CD4-positive, CD25-positive, alpha-beta regulatory T cell (primary cell): ENCODE measurements around the gene SPRYD7. TPM values are rescaled to one million over a fixed set of nuclear protein-coding genes. Genes with fewer than 3 reads are reported as not detected.

ENCODE experiments used
- ATAC-seq, 2 donors: fragments of 150-1000 bp; cut with Tn5 transposase; one replicate each; pipeline ENCODE4 v1.10.0; 2021; ENCODE audit warnings: low read depth in 2 of 2, moderate number of reproducible peaks in 2 of 2, moderate library complexity in 1 of 2
- DNase-seq, 3 donors: peaks; one replicate each; pipeline versions ENCODE4 v3.0.0 to v3.0.0-alpha.2; 2012 to 2022; ENCODE audit warnings: mixed read lengths in 1 of 3
- H3K27ac ChIP-seq: one replicate; pipeline ENCODE4 v1.7.0; 2013; ENCODE audit warnings: mild to moderate bottlenecking, low read length; ENCODE audit not compliant: insufficient read depth, poor library complexity, severe bottlenecking
- H3K27me3 ChIP-seq: one replicate; pipeline ENCODE4 v1.7.0; 2013; ENCODE audit warnings: low read length; ENCODE audit not compliant: control insufficient read depth, insufficient read depth
- H3K36me3 ChIP-seq: one replicate; pipeline ENCODE4 v1.7.0; 2013; ENCODE audit warnings: mild to moderate bottlenecking, low read length, moderate library complexity; ENCODE audit not compliant: control insufficient read depth, insufficient read depth
- H3K4me1 ChIP-seq: 2 replicates; pipeline ENCODE4 v1.7.0; 2013; ENCODE audit warnings: mild to moderate bottlenecking, low read length; ENCODE audit not compliant: insufficient read depth, control insufficient read depth, poor library complexity, severe bottlenecking
- H3K4me3 ChIP-seq: one replicate; pipeline ENCODE4 v1.7.0; 2013; ENCODE audit warnings: low read depth, mild to moderate bottlenecking, low read length, moderate library complexity
- H3K9me3 ChIP-seq, 2 experiments: 1 replicate in 1 of 2; 2 replicates in 1 of 2; pipeline ENCODE4 v1.7.0; 2013; ENCODE audit warnings: low read length in 2 of 2, mild to moderate bottlenecking in 1 of 2, moderate library complexity in 1 of 2; ENCODE audit not compliant: control insufficient read depth in 2 of 2
- H3K27ac Mint-ChIP-seq, 3 donors: one replicate each; pipeline ENCODE4 v1.8.0; 2020 to 2022; ENCODE audit warnings: mild to moderate bottlenecking in 3 of 3, mixed read lengths in 3 of 3, moderate library complexity in 2 of 3
- H3K27me3 Mint-ChIP-seq: one replicate; pipeline ENCODE4 v1.8.0; 2022; ENCODE audit warnings: mild to moderate bottlenecking, mixed read lengths
- H3K36me3 Mint-ChIP-seq: one replicate; pipeline ENCODE4 v1.8.0; 2020; ENCODE audit warnings: mixed read lengths
- H3K4me1 Mint-ChIP-seq, 4 donors: one replicate each; pipeline ENCODE4 v1.8.0; 2020 to 2022; ENCODE audit warnings: mixed read lengths in 4 of 4, mild to moderate bottlenecking in 1 of 4
- H3K4me3 Mint-ChIP-seq, 4 donors: one replicate each; pipeline ENCODE4 v1.8.0; 2020 to 2022; ENCODE audit warnings: mild to moderate bottlenecking in 4 of 4, mixed read lengths in 4 of 4, moderate library complexity in 3 of 4
- H3K9me3 Mint-ChIP-seq, 7 donors: one replicate each; pipeline ENCODE4 v1.8.0; 2020 to 2022; ENCODE audit warnings: mixed read lengths in 7 of 7, mild to moderate bottlenecking in 3 of 7, moderate library complexity in 2 of 7
- polyA plus RNA-seq, 4 donors: library from polyadenylated mRNA; unstranded; fragments of 300-500 nt; fragmentation: Illumina TruSeq; gene quantifications; one replicate each; pipeline ENCODE4 v1.2.3, GENCODE V29; 2021
- total RNA-seq: library from RNA; stranded (reverse); gene quantifications from one replicate; pipeline ENCODE4 v1.2.3, GENCODE V29; 2022

Gene SPRYD7
- total and polyA plus RNA-seq, 5 donors from 2014 or later = 1.8 to 3.8 (median 2.8) TPM

DNA sequence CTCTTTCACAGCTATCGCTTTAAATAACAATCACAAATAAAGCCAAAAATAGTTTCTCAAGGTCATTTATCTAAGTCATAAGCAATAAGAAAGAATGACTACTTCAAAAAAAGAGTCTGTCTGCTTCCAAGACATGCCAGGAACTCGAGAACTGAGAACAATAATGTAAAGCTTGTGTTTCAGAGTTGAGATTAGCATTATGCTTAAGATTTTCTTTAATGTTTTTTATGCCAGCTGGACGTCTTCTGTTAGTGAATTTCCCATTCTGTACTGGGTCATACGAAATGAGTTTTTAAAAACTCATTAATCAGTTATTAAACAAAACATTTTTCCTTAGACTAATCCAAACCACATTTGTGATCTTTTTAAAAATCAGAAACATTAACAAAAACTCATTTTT is 3.2 kb upstream of the SPRYD7 start:
- Mint-ChIP-seq H3K4me3 (peak overlapping the region in 2 of 4 donors; percentile 58 to 69), H3K9me3 (peaks cover 0 to 2% (median 0%) of the 10 kb centered on the region in 7 donors), H3K36me3 (no peaks in the 10 kb centered on the region), H3K4me1 (peaks cover 6 to 18% (median 12%) of the 10 kb centered on the region in 4 donors), H3K27me3 (peaks cover 8% of the 10 kb centered on the region), H3K27ac (no peak overlapping the region)
- no peak for DNase-seq
- Histone ChIP-seq H3K4me3 (no peak overlapping the region), H3K4me1 (peaks cover 22% of the 10 kb centered on the region), H3K27me3 (no peaks in the 10 kb centered on the region), H3K27ac (no peak overlapping the region), H3K36me3 (no peaks in the 10 kb centered on the region), H3K9me3 (no peaks in the 10 kb centered on the region)
- no peak for ATAC-seq

DNA sequence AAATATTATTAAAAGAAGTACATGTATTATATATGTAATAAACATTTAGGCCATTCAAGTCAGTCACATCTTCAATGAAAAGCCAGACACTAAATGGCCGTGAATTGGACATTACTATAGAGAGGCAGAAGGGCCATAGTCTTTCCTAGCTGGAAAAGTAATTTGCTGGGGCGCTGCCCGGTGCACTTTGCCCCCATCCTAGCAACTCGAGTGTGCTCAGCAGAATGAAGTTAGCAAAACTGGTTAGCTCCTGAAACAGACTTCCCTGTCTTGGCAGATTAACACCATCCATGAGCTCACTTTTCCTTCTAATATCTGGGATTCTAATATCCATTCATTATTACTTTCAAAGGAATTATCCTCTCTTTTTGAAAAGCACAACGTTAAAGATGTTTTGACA is 2.8 kb upstream of the SPRYD7 start:
- Histone ChIP-seq H3K27ac (no peak overlapping the region), H3K4me3 (no peak overlapping the region), H3K4me1 (peaks cover 22% of the 10 kb centered on the region), H3K9me3 (no peaks in the 10 kb centered on the region), H3K27me3 (no peaks in the 10 kb centered on the region), H3K36me3 (no peaks in the 10 kb centered on the region)
- no peak for ATAC-seq
- H3K9me3 Mint-ChIP-seq = peaks cover 0 to 2% (median 0%) of the 10 kb centered on the region in 7 donors
- H3K27ac Mint-ChIP-seq = no peak overlapping the region
- peaks cover 6 to 21% (median 14%) of the 10 kb centered on the region in 4 donors for H3K4me1 Mint-ChIP-seq
- peaks cover 8% of the 10 kb centered on the region for H3K27me3 Mint-ChIP-seq
- DNase-seq = no peak
- H3K36me3 Mint-ChIP-seq = no peaks in the 10 kb centered on the region
- peak overlapping the region in 2 of 4 donors; percentile 58 to 69 for H3K4me3 Mint-ChIP-seq

DNA sequence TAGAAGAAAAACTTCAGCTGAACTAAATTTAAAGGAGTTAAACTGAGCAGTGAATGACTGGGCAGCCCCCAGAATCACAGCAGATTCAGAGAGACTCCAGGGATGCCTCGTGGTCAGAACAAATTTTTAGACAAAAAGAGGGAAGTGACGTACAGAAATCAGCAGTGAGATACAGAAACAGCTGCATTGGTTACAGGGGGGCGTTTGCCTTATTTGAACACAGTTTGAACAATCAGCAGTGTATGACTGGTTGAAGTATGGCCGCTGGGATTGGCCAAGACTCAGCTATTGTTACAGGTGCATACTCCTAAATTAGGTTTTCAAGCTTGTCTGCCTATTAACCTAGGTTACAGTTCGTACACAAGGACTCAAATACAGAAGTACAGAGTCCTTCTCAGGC is 2.2 kb upstream of the SPRYD7 start:
- Histone ChIP-seq H3K4me3 (no peak overlapping the region), H3K9me3 (no peaks in the 10 kb centered on the region), H3K27ac (no peak overlapping the region), H3K27me3 (no peaks in the 10 kb centered on the region), H3K36me3 (no peaks in the 10 kb centered on the region), H3K4me1 (peaks cover 22% of the 10 kb centered on the region)
- peaks cover 8% of the 10 kb centered on the region for H3K27me3 Mint-ChIP-seq
- H3K4me3 Mint-ChIP-seq = peak overlapping the region in 2 of 4 donors; percentile 58 to 92
- peaks cover 0 to 2% (median 0%) of the 10 kb centered on the region in 7 donors for H3K9me3 Mint-ChIP-seq
- H3K4me1 Mint-ChIP-seq = peaks cover 6 to 23% (median 15%) of the 10 kb centered on the region in 4 donors
- no peak for ATAC-seq
- no peak overlapping the region for H3K27ac Mint-ChIP-seq
- H3K36me3 Mint-ChIP-seq = no peaks in the 10 kb centered on the region
- DNase-seq = no peak

DNA sequence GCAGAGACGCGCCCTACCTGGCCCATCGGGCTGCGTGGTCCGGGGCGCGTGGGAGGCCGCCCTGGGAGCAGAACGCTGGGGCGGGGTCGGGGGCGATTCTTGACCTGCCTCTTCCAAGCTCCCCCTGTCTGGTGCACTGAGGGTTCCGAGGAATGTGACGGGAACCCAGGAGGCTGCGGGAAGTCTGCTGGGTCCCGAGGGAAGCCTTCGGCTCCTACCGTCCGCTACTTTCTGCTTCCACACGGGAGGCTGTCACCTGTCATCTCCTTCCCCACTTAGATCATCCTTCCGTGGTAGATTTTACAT is 781 bp upstream of the SPRYD7 start:
- Mint-ChIP-seq H3K4me3 (peak overlapping the region; percentile 92 to 94 (median 93)), H3K4me1 (peaks cover 11 to 28% (median 15%) of the 10 kb centered on the region in 4 donors)
- peak overlapping the region; percentile 41 for H3K27ac ChIP-seq

DNA sequence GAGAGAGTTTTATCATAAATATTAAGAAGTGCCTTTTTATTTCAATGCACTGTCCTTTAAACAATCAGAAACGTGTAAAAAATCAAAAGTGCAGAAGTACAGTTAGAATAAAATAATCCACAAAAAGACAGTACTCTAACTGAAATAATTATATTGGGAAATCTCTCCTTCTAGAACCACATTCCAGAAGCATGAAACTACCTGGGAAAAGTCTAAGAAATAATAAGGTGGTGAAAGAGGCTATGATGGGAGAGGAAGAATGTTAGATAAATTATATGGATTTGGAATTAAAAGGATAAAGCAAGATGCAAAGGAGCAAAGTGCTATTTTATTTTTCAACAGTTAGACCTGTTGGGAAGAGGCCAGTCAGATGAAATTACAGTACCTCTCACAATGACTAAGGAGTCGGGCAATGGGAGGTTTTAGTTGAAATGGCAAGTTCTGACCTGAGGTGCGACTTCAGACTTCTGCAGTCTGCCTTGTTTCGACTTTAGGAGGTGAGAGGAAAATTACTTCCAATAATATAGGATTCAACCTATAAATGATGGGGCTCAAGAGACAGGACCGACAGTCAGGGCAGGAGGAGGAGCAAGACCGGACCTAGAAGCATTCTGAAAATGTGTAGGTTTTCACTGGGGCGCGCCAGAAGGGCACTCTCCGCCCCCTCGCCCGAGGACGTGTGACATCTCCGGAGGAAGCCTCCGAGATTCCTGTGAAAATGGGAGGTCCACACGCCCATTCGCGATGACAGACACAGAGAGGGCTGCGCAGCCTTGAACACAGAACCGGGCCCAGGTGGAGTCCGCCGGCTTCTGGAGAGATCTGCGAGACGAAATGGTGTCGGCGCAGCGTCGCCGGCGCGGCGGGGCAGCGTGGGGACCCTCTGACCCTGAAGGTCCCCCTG is 717 bp downstream of the SPRYD7 start:
- peak overlapping the region; percentile 55 to 91 (median 89) for H3K27ac Mint-ChIP-seq
- no peaks in the 10 kb centered on the region for H3K36me3 Mint-ChIP-seq
- H3K4me3 Mint-ChIP-seq = peak overlapping the region; percentile 92 to 94 (median 93)
- H3K27ac ChIP-seq = peak overlapping the region; percentile 41
- peak; percentile 1 to 3 for ATAC-seq
- peak in 2 of 3 donors; percentile 13 to 41 for DNase-seq
- peaks cover 11 to 28% (median 15%) of the 10 kb centered on the region in 4 donors for H3K4me1 Mint-ChIP-seq
- no peaks in the 10 kb centered on the region for H3K27me3 ChIP-seq
- H3K36me3 ChIP-seq = no peaks in the 10 kb centered on the region
- H3K4me1 ChIP-seq = peaks cover 22% of the 10 kb centered on the region
- peaks cover 0 to 2% (median 0%) of the 10 kb centered on the region in 7 donors for H3K9me3 Mint-ChIP-seq
- no peaks in the 10 kb centered on the region for H3K9me3 ChIP-seq
- H3K4me3 ChIP-seq = peak overlapping the region; percentile 62
- H3K27me3 Mint-ChIP-seq = peaks cover 8% of the 10 kb centered on the region

More for the DNA sequence above, 781 bp upstream of the SPRYD7 start:
- Histone ChIP-seq H3K4me3 (peak overlapping the region; percentile 85), H3K9me3 (no peaks in the 10 kb centered on the region), H3K27me3 (no peaks in the 10 kb centered on the region), H3K36me3 (no peaks in the 10 kb centered on the region), H3K4me1 (peaks cover 22% of the 10 kb centered on the region)
- ATAC-seq (no peak), DNase-seq (no peak)
- Mint-ChIP-seq H3K9me3 (peaks cover 0 to 2% (median 0%) of the 10 kb centered on the region in 7 donors), H3K36me3 (no peaks in the 10 kb centered on the region), H3K27me3 (peaks cover 8% of the 10 kb centered on the region), H3K27ac (no peak overlapping the region)

DNA sequence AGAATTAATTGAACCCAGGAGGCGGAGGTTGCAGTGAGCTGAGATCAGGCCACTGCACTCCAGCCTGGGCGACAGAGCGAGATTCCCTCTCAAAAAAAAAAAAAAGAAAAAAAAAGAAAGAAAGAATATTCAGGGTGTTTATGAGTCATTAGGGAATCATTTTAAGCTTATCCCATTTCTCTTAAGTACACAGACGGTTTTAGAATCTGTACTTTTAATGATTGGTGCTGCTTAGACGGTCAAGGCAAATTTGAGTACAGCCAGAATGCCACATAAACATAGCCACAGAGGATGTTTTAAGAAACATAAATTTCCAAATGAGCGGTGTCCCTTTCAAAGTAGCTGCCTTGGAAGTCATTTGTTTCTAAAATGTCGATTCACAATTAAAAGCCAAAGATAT is 2.6 kb downstream of the SPRYD7 start:
- no peak for ATAC-seq
- no peak overlapping the region for H3K4me3 Mint-ChIP-seq
- peaks cover 8% of the 10 kb centered on the region for H3K27me3 Mint-ChIP-seq
- H3K36me3 ChIP-seq = peaks cover 2% of the 10 kb centered on the region
- H3K27ac ChIP-seq = no peak overlapping the region
- H3K4me1 Mint-ChIP-seq = peaks cover 11 to 28% (median 15%) of the 10 kb centered on the region in 4 donors
- H3K36me3 Mint-ChIP-seq = no peaks in the 10 kb centered on the region
- peaks cover 22% of the 10 kb centered on the region for H3K4me1 ChIP-seq
- H3K4me3 ChIP-seq = no peak overlapping the region
- DNase-seq = no peak
- no peaks in the 10 kb centered on the region for H3K27me3 ChIP-seq
- H3K9me3 ChIP-seq = no peaks in the 10 kb centered on the region
- H3K27ac Mint-ChIP-seq = no peak overlapping the region
- peaks cover 0 to 2% (median 0%) of the 10 kb centered on the region in 7 donors for H3K9me3 Mint-ChIP-seq

DNA sequence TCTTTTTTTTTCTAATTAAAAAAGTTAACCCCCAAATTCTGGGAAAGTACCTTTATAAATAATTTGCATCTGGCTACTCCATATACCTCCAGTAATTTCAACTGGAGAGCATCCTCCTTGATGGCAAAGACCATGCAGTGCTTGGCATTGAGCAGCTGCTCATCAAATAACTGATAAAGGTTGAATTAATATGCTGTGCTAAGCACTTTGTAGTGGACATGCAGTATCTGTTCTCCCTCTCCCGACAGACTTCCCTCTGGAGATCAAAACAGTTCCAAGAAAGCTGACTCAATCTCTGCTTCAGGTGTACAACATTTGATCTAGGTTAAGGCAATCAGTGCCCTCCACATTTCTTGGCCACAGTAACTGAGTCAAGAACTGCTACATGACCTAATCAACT is 3.3 kb downstream of the SPRYD7 start:
- H3K4me1 Mint-ChIP-seq = peaks cover 11 to 28% (median 15%) of the 10 kb centered on the region in 4 donors

More for the DNA sequence above, 3.3 kb downstream of the SPRYD7 start:
- peaks cover 8% of the 10 kb centered on the region for H3K27me3 Mint-ChIP-seq
- Histone ChIP-seq H3K4me1 (peaks cover 22% of the 10 kb centered on the region), H3K9me3 (no peaks in the 10 kb centered on the region), H3K4me3 (no peak overlapping the region), H3K27ac (no peak overlapping the region), H3K36me3 (peaks cover 2% of the 10 kb centered on the region), H3K27me3 (no peaks in the 10 kb centered on the region)
- H3K4me3 Mint-ChIP-seq = peak overlapping the region in 1 of 4 donors; percentile 56
- no peak overlapping the region for H3K27ac Mint-ChIP-seq
- no peak for ATAC-seq
- peaks cover 1% of the 10 kb centered on the region for H3K36me3 Mint-ChIP-seq
- H3K9me3 Mint-ChIP-seq = peaks cover 0 to 2% (median 0%) of the 10 kb centered on the region in 7 donors
- no peak for DNase-seq
